Gastrocnemius medialis (tissue), 4 donors: ENCODE data around the gene INKA1.

Source experiments
- POLR2A ChIP-seq, 2 donors: fragments of 450-650 bp; IDR thresholded peaks; one replicate each; pipeline ENCODE4 v1.6.1; 2017; ENCODE audit warnings: antibody characterized with exemption in 2 of 2, mild to moderate bottlenecking in 2 of 2, moderate library complexity in 2 of 2
- TF ChIP-seq, protein P1 (sequence below), 5 experiments: fragments of 450-650 bp in 3 of 5; fragments of 200-600 bp in 2 of 5; sonication (generic) in 2 of 5; IDR thresholded peaks in 4 of 5; conservative IDR thresholded peaks in 1 of 5; 1 replicate in 4 of 5; 2 replicates in 1 of 5; pipeline ENCODE4 v1.5.1; 2016 to 2019; ENCODE audit warnings: antibody characterized with exemption in 5 of 5, mild to moderate bottlenecking in 3 of 5, moderate library complexity in 3 of 5

DNA sequence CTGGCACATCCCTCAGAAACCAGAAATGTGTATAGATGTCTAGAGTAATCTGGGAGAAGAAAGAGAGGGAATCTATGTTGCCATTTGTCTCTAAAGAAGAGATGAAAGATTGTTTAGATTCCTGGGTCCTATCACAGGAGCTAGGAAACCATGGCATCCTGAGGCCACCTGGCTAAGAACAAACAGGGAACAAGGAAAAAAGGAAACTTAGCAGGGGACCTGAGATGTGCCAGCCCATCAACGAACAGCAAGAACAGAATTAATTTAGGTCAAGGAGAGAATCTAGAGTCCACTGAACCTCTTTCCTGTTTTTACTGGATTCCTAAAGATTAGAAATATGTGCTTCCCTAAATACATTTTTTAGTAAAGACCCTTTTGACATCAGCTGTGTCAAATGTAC is 47.0 kb upstream of the INKA1 start:
- TF ChIP-seq, protein P1, sequence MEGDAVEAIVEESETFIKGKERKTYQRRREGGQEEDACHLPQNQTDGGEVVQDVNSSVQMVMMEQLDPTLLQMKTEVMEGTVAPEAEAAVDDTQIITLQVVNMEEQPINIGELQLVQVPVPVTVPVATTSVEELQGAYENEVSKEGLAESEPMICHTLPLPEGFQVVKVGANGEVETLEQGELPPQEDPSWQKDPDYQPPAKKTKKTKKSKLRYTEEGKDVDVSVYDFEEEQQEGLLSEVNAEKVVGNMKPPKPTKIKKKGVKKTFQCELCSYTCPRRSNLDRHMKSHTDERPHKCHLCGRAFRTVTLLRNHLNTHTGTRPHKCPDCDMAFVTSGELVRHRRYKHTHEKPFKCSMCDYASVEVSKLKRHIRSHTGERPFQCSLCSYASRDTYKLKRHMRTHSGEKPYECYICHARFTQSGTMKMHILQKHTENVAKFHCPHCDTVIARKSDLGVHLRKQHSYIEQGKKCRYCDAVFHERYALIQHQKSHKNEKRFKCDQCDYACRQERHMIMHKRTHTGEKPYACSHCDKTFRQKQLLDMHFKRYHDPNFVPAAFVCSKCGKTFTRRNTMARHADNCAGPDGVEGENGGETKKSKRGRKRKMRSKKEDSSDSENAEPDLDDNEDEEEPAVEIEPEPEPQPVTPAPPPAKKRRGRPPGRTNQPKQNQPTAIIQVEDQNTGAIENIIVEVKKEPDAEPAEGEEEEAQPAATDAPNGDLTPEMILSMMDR (IDR thresholded peaks at IDR 0.05 in 4 of 5, conservative IDR thresholded peaks at IDR 0.05 in 1 of 5) = no peak
- no peak for TF ChIP-seq POLR2A (IDR thresholded peaks at IDR 0.05)
